GM08714 (cell line): Measurements from ENCODE around the gene RTN4RL1.
"Not testable (repeated sequence)": the region's sequence is repeated elsewhere in the genome, so short reads cannot be mapped to it uniquely, and the experiment has no call there.

Source experiments
- H3K4me3 ChIP-seq: fragments of 200-500 bp; sonication (Bioruptor generic); 2 replicates; pipeline ENCODE4 v1.5.1; 2014; ENCODE audit warnings: mild to moderate bottlenecking, low read length, inconsistent platforms
- ZNF274 ChIP-seq: IDR thresholded peaks from 2 replicates; pipeline ENCODE4 v1.6.1; 2012; ENCODE audit warnings: mild to moderate bottlenecking, low read depth, low read length

The RTN4RL1 gene

DNA sequence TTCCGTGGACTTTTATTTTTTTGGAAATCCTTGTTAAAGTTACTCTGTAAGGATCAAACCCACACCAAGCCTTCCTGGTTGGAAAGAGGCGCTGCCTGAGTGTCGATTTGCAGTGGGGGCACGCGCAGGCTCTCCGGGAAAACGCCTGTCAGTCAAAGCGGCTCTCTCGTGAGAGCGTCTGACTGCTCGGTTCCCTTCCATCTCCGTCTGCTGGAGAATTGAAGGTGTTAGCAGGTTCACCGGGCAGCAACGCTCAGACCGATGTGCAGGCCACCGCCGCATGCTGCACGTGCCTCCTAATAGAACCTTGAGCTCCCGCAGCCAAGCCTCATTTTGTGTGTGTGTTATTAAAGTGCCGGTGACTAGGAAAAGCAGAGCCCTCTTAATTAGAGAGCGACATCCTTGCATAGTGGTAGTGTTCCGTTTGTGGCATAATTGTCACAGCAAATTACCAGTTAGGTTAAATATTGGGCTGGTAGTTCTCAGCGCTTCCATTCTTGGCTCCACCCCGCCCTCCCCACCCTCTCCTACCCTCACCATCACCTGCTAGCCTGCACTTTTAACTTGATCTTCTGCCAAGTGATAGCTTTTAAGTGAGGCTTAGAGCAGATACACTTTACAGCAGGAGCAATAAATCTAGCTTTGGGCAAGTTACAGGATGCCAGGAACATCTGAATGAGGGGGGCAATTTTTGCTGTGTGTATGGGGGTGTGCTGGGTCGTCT is 119.8 kb downstream of the RTN4RL1 start:
- no peak for TF ChIP-seq ZNF274
- H3K4me3 ChIP-seq = no peak overlapping the region

DNA sequence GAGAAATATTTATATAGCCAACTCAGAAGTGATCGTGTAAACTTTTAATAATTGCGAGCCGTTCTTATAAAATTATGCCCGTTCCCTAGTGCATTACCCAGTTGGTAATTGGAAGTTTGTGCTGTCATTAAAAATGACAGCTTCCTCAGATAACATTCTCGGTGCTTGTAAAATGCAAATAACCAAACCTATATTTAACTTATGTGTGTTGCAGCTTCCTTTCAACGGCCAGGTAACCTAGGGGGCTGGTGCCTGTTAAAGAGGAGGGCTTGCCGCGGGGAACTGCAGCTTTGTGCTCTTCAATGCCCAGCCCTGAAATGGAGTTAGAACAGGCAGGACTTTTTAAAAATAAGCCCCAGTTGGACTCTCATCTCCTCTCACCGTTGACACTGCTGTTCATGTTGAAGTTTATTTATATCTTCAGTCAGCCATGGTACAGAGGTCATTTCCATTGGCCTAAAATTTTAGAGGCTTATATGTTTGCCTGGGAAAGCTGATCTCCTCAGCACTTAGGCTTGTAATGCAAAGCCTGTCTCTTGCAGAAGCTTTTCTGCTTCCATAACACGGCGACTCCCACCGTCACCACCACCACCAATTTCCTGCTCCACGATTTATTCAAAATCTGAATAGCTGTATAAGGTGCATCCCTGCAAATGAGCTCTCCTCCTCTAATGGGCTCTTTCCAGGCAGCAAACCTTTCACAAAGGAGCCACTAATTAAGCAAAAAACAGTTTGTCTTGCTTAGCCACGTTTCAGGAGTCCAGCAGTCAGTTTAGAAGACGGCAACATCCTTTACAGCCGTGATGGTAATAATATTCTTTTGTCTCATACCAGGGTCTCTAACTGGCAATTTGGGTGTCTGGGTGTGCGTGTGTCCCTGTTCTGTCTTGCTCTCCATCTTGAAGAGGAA is 120.6 kb downstream of the RTN4RL1 start:
- H3K4me3 ChIP-seq = peak overlapping the region; percentile 6; the same call in 1 of the 2 replicates

GRCh38 chr17:1899403-1900000 is 125.6 kb downstream of the RTN4RL1 start:
- TF ChIP-seq ZNF274 = no peak

More for the DNA sequence above, 120.6 kb downstream of the RTN4RL1 start:
- no peak for TF ChIP-seq ZNF274

DNA sequence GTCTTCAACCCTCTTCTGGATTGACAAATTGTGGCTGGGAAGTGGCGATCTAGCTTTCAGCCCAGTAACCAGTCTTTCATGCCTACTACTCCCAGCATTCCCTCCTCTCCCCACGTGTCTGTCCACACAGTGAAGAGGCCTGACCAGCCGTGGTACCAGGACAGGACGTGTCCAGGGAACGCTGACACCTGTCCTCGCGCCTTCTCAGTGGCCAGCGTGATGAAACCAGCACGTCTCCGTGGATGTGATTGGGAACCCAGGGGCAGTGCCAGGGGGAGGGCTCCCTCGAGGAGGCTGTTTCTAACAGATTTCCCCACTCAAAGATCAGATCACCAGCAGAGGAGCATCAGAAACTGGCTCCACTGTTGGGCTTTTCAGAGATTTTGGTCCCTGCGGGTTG is 126.3 kb downstream of the RTN4RL1 start:
- no peak overlapping the region for H3K4me3 ChIP-seq
- TF ChIP-seq ZNF274 = no peak

More at GRCh38 chr17:1899403-1900000, 125.6 kb downstream of the RTN4RL1 start:
- no peak overlapping the region for H3K4me3 ChIP-seq

- H3K4me3 ChIP-seq = no peak overlapping the region
- TF ChIP-seq ZNF274 = no peak
These were observed 126.8 kb downstream of the RTN4RL1 start for GRCh38 chr17:1898332-1898731.

DNA sequence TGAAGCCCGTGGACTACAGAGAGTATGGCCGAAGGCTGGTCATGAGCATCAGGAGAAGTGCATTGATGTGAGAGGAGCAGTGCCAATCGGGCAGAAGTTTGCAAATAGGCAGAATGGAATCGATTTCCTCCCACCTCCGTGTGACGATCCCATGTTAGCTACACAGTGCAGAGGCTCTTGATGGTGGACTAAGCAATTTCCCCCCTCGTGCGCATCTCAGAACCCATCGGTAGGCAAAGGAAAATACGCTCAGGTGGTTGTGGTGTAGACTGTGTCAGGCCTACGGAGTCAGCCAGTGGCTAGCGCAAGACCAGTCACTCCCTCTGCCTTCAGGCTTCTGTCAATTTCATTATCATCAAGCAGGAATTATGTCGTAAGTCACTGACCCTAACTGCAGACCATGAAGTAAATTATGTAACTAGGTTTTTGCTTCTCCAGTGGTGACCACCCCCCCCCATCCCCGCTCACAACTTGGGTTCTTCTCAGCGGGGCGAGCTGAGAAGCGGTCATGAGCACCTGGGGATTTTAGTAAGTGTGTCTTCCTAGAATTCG is 128.0 kb downstream of the RTN4RL1 start:
- no peak for TF ChIP-seq ZNF274
- H3K4me3 ChIP-seq = no peak overlapping the region

- no peak overlapping the region for H3K4me3 ChIP-seq
- TF ChIP-seq ZNF274 = no peak
These were observed 128.7 kb downstream of the RTN4RL1 start for GRCh38 chr17:1896243-1897104.

DNA sequence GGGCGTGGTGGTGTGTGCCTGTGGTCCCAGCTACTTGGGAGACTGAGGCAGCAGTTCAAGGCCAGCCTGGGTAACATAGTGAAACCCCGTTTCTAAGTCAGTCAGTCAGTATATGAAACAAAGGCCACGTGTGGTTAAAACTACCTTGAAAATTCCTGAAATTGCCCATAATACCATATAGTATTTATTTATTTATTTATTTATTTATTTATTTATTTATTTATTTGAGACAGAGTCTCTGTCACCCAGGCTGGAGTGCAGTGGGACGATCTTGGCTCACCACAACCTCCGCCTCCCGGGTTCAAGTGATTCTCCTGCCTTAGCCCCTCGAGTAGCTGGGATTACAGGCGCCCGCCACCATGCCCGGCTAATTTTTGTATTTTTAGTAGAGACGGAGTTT is 129.7 kb downstream of the RTN4RL1 start:
- H3K4me3 ChIP-seq = not testable (repeated sequence)

- TF ChIP-seq ZNF274 = no peak
- no peak overlapping the region for H3K4me3 ChIP-seq
These were observed 130.3 kb downstream of the RTN4RL1 start for GRCh38 chr17:1894753-1895339.

- no peak overlapping the region for H3K4me3 ChIP-seq
- TF ChIP-seq ZNF274 = no peak
These were observed 134.2 kb downstream of the RTN4RL1 start for GRCh38 chr17:1890758-1891450.

- no peak for TF ChIP-seq ZNF274
- no peak overlapping the region for H3K4me3 ChIP-seq
These were observed 136.4 kb downstream of the RTN4RL1 start for GRCh38 chr17:1888741-1889140.
